Neutrophil (primary cell): ENCODE measurements around the gene IRAK1.

ENCODE experiments used
- H3K27ac ChIP-seq: fragments of 200-600 bp; sonication (generic); 2 replicates; pipeline ENCODE4 v1.5.1; 2016; ENCODE audit warnings: mild to moderate bottlenecking, moderate library complexity
- H3K27me3 ChIP-seq: fragments of 200-600 bp; sonication (generic); 2 replicates; pipeline ENCODE4 v1.6.0; 2016; ENCODE audit warnings: mild to moderate bottlenecking
- H3K36me3 ChIP-seq: fragments of 200-600 bp; sonication (generic); 2 replicates; pipeline ENCODE4 v1.5.1; 2017
- H3K4me1 ChIP-seq, 2 experiments: fragments of 200-600 bp in 1 of 2; sonication (generic) in 1 of 2; 1 replicate in 1 of 2; 2 replicates in 1 of 2; pipeline versions ENCODE4 v1.5.1 to v1.6.1; 2013 to 2016; ENCODE audit warnings: low read depth in 1 of 2, low read length in 1 of 2, mild to moderate bottlenecking in 1 of 2, moderate library complexity in 1 of 2; ENCODE audit not compliant: control insufficient read depth in 1 of 2, insufficient read depth in 1 of 2
- H3K4me3 ChIP-seq, 2 experiments: fragments of 200-600 bp in 1 of 2; sonication (generic) in 1 of 2; 1 replicate in 1 of 2; 2 replicates in 1 of 2; pipeline ENCODE4 v1.5.1; 2013 to 2016; ENCODE audit warnings: low read depth in 1 of 2, low read length in 1 of 2, mild to moderate bottlenecking in 1 of 2, moderate library complexity in 1 of 2
- H3K9me3 ChIP-seq: fragments of 200-600 bp; sonication (generic); 2 replicates; pipeline ENCODE4 v1.5.1; 2016
- CTCF ChIP-seq: fragments of 200-600 bp; sonication (generic); IDR thresholded peaks from 2 replicates; pipeline ENCODE4 v1.5.1; 2016; ENCODE audit warnings: antibody characterized with exemption

Gene IRAK1

GRCh38 chrX:154027986-154028385 is 8.3 kb upstream of the IRAK1 start:
- Histone ChIP-seq H3K36me3 (peaks cover 48% of the 10 kb centered on the region), H3K9me3 (no peaks in the 10 kb centered on the region), H3K27me3 (no peaks in the 10 kb centered on the region), H3K4me3 (no peak overlapping the region), H3K4me1 (peaks cover 0 to 3% of the 10 kb centered on the region in 2 experiments), H3K27ac (peak overlapping the region; percentile 18)
- no peak for TF ChIP-seq CTCF

- peaks cover 0 to 3% of the 10 kb centered on the region in 2 experiments for H3K4me1 ChIP-seq
- no peak overlapping the region for H3K27ac ChIP-seq
- no peak for TF ChIP-seq CTCF
- H3K27me3 ChIP-seq: no peaks in the 10 kb centered on the region
- no peak overlapping the region for H3K4me3 ChIP-seq
- H3K36me3 ChIP-seq: peaks cover 40% of the 10 kb centered on the region
- no peaks in the 10 kb centered on the region for H3K9me3 ChIP-seq
Observed at GRCh38 chrX:154027022-154027402, 7.3 kb upstream of the IRAK1 start.

- Histone ChIP-seq H3K9me3 (no peaks in the 10 kb centered on the region), H3K4me3 (no peak overlapping the region), H3K27ac (no peak overlapping the region), H3K4me1 (peaks cover under 1 to 4% of the 10 kb centered on the region in 2 experiments), H3K27me3 (no peaks in the 10 kb centered on the region), H3K36me3 (peaks cover 34% of the 10 kb centered on the region)
- TF ChIP-seq CTCF: no peak
Observed at GRCh38 chrX:154026136-154027021, 6.7 kb upstream of the IRAK1 start.

- no peaks in the 10 kb centered on the region for H3K27me3 ChIP-seq
- H3K27ac ChIP-seq: no peak overlapping the region
- no peak overlapping the region for H3K4me3 ChIP-seq
- peaks cover 12 to 15% of the 10 kb centered on the region in 2 experiments for H3K4me1 ChIP-seq
- peaks cover 23% of the 10 kb centered on the region for H3K36me3 ChIP-seq
- no peak for TF ChIP-seq CTCF
- H3K9me3 ChIP-seq: no peaks in the 10 kb centered on the region
Observed at GRCh38 chrX:154025230-154025629, 5.5 kb upstream of the IRAK1 start.

GRCh38 chrX:154024271-154024670 is 4.6 kb upstream of the IRAK1 start:
- no peaks in the 10 kb centered on the region for H3K9me3 ChIP-seq
- TF ChIP-seq CTCF: no peak
- H3K27me3 ChIP-seq: no peaks in the 10 kb centered on the region
- H3K4me3 ChIP-seq: no peak overlapping the region
- peaks cover 13 to 17% of the 10 kb centered on the region in 2 experiments for H3K4me1 ChIP-seq
- no peak overlapping the region for H3K27ac ChIP-seq
- peaks cover 13% of the 10 kb centered on the region for H3K36me3 ChIP-seq
